Erythroblast (primary cell): ENCODE measurements around the gene GRIK4.

Experiments
- GATA1 ChIP-seq: IDR thresholded peaks from 2 replicates; pipeline ENCODE4 v1.6.1; 2011; ENCODE audit warnings: low read depth, mild to moderate bottlenecking, control low read depth, low read length, moderate library complexity
- POLR2A ChIP-seq: IDR thresholded peaks from 2 replicates; pipeline ENCODE4 v1.6.1; 2011; ENCODE audit warnings: mild to moderate bottlenecking, low read length

DNA sequence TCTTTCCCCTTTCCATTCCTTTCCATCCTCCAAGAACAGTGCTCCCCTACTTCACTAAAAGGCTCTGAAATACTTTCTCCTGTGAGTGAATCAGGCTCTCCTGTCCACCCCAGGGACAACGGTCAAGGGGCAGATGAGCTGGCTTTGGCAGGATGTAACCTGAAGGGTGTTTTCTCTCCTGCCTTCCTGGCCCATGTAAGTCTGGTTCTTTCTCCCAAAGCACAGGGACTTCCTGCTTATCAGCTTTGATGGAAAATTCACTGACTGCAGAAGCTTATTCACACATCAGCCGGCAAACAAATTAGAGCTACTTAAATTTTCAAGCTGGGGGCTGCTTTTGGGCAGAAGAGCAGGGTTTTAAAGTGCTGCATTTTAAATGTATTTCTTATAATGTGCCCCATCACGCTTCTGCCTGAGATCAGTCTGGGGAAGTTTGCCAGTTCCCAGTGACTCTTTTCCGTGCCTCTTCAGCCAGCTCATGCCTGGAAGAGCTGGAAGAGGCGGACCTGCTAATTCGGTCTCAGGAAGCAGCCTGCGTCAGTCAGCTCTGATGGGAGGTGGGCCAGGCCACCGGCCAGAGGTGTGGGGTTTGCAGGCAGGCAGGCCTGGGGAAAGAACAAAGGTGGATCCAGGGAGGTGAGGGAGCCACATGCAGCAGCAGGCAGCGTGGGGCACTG lies 372.0 kb downstream of the GRIK4 start:
- TF ChIP-seq POLR2A (no peak), GATA1 (no peak)
